Measurements from ENCODE around the gene JPT2.

Gene JPT2

GRCh38 chr16:1691276-1691675 is 13.2 kb downstream of the JPT2 start:
- Histone ChIP-seq H3F3A (ENCODE audit: insufficient read depth) (no peaks in the 10 kb centered on the region), H3K27me3 (ENCODE audit: low read length) (no peaks in the 10 kb centered on the region), H3K4me3 (ENCODE audit: insufficient read depth, low read length, poor library complexity, severe bottlenecking) (no peak overlapping the region), H2AFZ (ENCODE audit: low read depth, low read length, severe bottlenecking) (no peak overlapping the region), H3K9me3 (ENCODE audit: insufficient read depth, low read length) (no peaks in the 10 kb centered on the region), H3K9me2 (replicated peaks; ENCODE audit: insufficient read depth, low read length) (no peaks in the 10 kb centered on the region), H3K4me2 (ENCODE audit: low read depth, low read length, poor library complexity, severe bottlenecking) (no peak overlapping the region), H3K79me2 (ENCODE audit: insufficient read depth, low read length) (peaks cover 82% of the 10 kb centered on the region), H4K20me1 (ENCODE audit: low read depth, low read length) (peaks cover 25% of the 10 kb centered on the region), H3K9ac (ENCODE audit: low read length) (no peak overlapping the region), H3K36me3 (ENCODE audit: low read length) (peaks cover 29% of the 10 kb centered on the region), H3K27ac (ENCODE audit: low read depth, low read length) (no peak overlapping the region)
- no peak for TF ChIP-seq EZH2phosphoT487 (conservative IDR thresholded peaks at IDR 0.05; ENCODE audit: low read length)
- TF ChIP-seq, protein P1, sequence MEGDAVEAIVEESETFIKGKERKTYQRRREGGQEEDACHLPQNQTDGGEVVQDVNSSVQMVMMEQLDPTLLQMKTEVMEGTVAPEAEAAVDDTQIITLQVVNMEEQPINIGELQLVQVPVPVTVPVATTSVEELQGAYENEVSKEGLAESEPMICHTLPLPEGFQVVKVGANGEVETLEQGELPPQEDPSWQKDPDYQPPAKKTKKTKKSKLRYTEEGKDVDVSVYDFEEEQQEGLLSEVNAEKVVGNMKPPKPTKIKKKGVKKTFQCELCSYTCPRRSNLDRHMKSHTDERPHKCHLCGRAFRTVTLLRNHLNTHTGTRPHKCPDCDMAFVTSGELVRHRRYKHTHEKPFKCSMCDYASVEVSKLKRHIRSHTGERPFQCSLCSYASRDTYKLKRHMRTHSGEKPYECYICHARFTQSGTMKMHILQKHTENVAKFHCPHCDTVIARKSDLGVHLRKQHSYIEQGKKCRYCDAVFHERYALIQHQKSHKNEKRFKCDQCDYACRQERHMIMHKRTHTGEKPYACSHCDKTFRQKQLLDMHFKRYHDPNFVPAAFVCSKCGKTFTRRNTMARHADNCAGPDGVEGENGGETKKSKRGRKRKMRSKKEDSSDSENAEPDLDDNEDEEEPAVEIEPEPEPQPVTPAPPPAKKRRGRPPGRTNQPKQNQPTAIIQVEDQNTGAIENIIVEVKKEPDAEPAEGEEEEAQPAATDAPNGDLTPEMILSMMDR (IDR thresholded peaks at IDR 0.05; ENCODE audit: insufficient read depth, low read length, poor library complexity, severe bottlenecking): no peak

DNA sequence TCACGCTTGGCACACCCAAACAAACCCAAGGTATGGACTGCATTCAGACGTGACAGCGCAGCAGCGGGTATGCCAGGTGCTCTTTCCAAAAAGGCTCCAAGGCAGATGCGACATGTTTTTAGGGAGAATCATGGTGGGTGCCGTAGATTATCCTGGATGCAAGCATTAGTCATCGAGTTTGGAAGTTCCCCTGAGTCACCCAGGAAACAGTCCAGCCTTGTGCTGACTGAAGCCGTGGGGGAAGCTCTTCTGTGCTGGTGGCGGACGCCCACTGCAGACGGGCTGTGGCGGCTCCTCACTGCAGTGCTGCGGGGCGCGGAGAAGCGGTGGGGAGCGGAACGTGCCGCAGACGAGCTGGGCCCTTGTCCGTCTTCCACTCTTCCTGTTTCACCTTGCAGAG is 13.9 kb downstream of the JPT2 start:
- Histone ChIP-seq H3K27ac (ENCODE audit: low read depth, low read length) (no peak overlapping the region), H3K79me2 (ENCODE audit: insufficient read depth, low read length) (peaks cover 76% of the 10 kb centered on the region), H2AFZ (ENCODE audit: low read depth, low read length, severe bottlenecking) (no peak overlapping the region), H4K20me1 (ENCODE audit: low read depth, low read length) (peaks cover 29% of the 10 kb centered on the region), H3K9me3 (ENCODE audit: insufficient read depth, low read length) (no peaks in the 10 kb centered on the region), H3K9ac (ENCODE audit: low read length) (no peak overlapping the region), H3K27me3 (ENCODE audit: low read length) (no peaks in the 10 kb centered on the region), H3K9me2 (replicated peaks; ENCODE audit: insufficient read depth, low read length) (no peaks in the 10 kb centered on the region), H3K4me3 (ENCODE audit: insufficient read depth, low read length, poor library complexity, severe bottlenecking) (no peak overlapping the region), H3K4me2 (ENCODE audit: low read depth, low read length, poor library complexity, severe bottlenecking) (no peak overlapping the region), H3K36me3 (ENCODE audit: low read length) (peaks cover 32% of the 10 kb centered on the region), H3F3A (ENCODE audit: insufficient read depth) (no peaks in the 10 kb centered on the region)
- TF ChIP-seq, protein P1 (IDR thresholded peaks at IDR 0.05; ENCODE audit: insufficient read depth, low read length, poor library complexity, severe bottlenecking): no peak
- TF ChIP-seq EZH2phosphoT487 (conservative IDR thresholded peaks at IDR 0.05; ENCODE audit: low read length): no peak

DNA sequence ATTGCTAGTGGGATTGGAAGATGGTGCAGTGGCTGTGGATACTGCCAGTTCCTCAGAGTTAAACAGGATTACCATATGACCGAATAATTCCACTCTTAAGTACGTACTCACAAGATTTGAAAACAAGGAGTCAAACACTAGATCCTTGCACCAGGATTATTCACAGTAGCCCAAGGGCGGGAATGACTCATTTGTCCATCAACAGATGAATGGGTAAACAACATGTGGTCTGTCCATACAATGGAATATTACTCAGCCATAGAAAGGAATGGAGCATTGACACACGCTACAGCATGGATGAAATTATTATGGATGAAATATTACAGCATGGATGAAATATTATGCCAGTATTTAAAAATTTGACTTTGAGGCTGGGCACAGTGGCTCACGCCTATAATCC is 18.8 kb downstream of the JPT2 start:
- Histone ChIP-seq H2AFZ (ENCODE audit: low read depth, low read length, severe bottlenecking) (no peak overlapping the region), H3K4me3 (ENCODE audit: insufficient read depth, low read length, poor library complexity, severe bottlenecking) (no peak overlapping the region), H3K27ac (ENCODE audit: low read depth, low read length) (no peak overlapping the region), H3K27me3 (ENCODE audit: low read length) (no peaks in the 10 kb centered on the region), H3K9me2 (replicated peaks; ENCODE audit: insufficient read depth, low read length) (no peaks in the 10 kb centered on the region), H3K4me2 (ENCODE audit: low read depth, low read length, poor library complexity, severe bottlenecking) (no peak overlapping the region), H3K9ac (ENCODE audit: low read length) (no peak overlapping the region), H3K79me2 (ENCODE audit: insufficient read depth, low read length) (peaks cover 28% of the 10 kb centered on the region), H4K20me1 (ENCODE audit: low read depth, low read length) (peaks cover 4% of the 10 kb centered on the region; the same call in 1 of the 2 replicates), H3K36me3 (ENCODE audit: low read length) (peaks cover 23% of the 10 kb centered on the region), H3K9me3 (ENCODE audit: insufficient read depth, low read length) (no peaks in the 10 kb centered on the region), H3F3A (ENCODE audit: insufficient read depth) (peaks cover 2% of the 10 kb centered on the region; the same call in 1 of the 2 replicates)
- TF ChIP-seq, protein P1 (IDR thresholded peaks at IDR 0.05; ENCODE audit: insufficient read depth, low read length, poor library complexity, severe bottlenecking): no peak
- TF ChIP-seq EZH2phosphoT487 (conservative IDR thresholded peaks at IDR 0.05; ENCODE audit: low read length): no peak

Measured in SU-DHL-6 (cell line).